Measurements from ENCODE around the gene EGFL7.

EGFL7 gene

DNA sequence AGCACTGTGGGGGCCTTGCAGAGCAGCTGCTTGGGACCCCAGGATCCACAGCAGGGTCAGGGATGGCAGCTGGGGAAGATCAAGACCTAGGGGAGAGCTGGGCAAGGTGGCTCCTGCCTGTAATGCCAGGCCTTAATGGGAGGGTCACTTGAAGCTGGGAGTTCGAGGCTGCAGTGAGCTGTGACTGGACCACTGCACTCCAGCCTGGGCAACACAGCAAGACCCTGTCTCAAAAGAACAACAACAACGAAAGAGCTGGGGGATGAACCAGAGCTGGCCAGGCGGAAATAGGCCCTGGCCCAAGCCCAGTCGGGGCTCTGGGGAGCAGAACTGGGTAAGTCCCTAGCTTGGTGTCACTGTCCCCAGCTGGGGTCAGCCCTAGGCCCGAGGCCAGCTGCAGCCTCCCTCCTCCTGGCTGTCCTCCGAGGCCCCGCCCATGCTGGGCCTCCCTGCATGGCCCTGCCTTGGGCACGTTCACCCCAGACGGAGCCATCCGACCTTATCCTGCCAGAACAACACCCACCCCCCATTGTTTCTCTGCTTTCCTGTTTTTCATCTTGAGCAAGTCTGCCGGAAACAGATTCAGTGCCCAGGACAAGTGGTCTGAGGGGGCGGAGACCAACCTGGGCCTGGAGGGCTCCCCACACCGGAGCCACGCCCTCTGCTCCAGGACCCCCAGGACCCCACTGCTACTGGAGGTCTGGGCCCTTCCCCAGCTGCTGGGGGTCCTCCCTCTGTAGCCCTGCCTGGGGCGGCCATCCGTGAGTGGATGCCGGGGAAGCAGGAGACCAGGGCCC, 51.6 kb downstream of the EGFL7 start:
- no peak for DNase-seq (ENCODE audit: low read depth in 1 of 2, low spot score in 1 of 2)

DNA sequence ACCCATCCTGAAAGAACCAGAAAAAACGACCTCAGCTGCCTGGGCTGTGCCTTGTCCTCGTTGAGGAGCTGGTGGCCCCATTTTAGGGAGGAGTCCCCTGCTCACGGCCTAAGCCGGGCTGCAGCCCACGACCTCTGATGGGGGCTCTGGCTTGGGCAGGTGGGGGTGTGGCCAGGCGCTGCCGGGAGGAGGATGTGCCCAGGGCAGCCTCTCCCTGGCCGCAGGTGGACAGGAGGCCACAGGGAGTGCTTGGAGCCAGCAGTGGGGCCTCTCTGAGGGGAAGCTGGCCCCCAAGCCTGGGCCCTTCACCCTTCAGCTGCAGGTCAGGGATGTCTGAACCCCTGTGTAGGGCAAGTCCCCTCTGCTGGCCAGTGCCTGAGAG, 52.2 kb downstream of the EGFL7 start:
- DNase-seq (ENCODE audit: low read depth in 1 of 2, low spot score in 1 of 2): no peak

DNA sequence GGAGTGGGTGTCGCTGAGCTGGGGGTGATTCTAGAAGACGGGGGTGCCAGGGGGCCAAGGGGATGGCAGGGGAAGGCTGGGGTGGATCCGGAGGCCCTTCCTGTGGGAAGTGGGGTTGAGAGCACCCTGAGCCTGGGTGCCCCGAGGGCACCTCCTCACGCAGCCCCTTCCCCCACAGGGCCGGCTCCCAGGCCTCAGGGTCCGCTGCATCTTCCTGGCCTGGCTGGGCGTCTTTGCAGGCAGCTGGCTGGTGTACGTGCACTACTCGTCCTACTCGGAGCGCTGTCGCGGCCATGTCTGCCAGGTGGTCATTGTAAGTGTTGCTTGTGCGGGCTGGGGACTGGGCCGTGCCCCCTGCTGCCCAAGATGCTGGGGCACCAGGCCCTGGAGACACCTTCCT, 54.7 kb downstream of the EGFL7 start:
- no peak for DNase-seq (ENCODE audit: low read depth in 1 of 2, low spot score in 1 of 2)

DNA sequence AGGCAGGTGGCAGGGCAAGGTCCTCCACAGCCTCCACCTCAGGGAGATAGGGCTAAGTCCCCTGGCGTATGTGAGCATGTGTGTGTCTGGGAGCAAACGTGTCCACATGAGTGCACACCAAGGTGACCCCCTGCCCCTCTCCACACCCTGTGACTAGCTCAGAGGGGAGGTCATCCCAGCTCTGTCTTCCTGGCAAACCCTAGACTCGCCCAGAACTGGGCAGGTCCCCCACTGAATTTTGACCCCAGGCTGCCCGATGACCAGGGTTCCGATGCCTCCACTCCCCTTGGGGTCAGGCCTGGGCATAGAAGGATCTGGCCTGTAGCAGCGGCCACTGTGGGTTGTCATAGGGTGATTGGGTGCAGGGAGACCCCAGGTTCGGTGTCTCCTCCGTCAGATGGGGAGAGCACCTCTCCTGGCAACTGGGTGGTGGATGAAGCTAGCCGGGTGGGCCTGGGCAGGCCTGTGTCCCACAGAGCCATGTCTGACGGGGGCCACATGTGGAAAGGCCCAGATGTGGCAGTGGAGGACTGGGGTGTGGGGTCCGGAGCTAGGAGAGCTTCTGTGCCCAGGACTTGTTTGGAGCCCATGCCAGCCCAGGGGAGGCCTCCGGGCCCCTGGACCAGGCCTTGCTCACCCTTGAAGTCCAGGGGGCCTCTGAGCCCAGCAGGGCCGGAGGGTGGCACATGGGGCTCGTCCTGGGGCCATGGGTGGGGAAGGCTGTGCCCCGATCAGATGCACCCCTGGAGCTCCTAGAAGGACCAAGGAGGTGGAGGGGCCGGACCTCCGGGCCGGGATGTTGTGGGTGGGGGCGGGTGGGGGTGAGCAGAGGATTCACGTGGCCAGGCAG, 55.9 kb downstream of the EGFL7 start:
- DNase-seq (ENCODE audit: low read depth in 1 of 2, low spot score in 1 of 2): no peak

DNA sequence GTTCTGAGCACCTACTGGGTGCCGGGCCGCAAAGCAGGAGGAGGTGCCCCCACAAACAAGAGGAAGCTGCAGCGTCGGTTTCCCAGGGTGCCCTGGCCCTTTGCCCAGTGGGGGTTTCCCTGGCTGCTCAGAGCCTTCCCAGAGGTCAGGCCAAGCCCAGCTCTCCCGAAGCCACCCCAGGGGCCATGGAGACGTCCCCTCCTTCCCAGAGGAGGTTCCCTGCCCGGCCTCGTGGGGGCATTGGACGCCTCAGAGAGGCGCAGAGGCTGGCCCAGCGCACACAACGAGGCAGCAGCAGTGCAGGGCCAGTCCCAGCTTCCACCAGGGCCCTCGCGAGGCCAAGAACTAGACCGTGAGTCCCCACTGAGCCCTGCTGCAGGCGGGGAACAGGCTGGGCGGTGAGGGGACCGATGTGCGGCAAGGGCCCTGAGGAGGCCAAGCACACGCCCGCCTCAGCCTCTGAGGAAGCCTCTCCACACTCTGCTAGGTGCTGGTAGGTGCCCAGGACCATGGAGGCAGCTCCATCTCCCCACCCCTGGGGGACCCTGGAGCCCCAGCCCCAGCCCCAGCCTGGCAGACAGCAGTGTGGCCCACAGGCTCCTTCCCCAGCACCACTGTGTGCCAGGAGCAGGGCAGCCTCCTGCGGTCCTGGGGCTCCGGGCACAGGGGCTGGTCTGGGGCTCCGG, 56.6 kb downstream of the EGFL7 start:
- no peak for DNase-seq (ENCODE audit: low read depth in 1 of 2, low spot score in 1 of 2)

DNA sequence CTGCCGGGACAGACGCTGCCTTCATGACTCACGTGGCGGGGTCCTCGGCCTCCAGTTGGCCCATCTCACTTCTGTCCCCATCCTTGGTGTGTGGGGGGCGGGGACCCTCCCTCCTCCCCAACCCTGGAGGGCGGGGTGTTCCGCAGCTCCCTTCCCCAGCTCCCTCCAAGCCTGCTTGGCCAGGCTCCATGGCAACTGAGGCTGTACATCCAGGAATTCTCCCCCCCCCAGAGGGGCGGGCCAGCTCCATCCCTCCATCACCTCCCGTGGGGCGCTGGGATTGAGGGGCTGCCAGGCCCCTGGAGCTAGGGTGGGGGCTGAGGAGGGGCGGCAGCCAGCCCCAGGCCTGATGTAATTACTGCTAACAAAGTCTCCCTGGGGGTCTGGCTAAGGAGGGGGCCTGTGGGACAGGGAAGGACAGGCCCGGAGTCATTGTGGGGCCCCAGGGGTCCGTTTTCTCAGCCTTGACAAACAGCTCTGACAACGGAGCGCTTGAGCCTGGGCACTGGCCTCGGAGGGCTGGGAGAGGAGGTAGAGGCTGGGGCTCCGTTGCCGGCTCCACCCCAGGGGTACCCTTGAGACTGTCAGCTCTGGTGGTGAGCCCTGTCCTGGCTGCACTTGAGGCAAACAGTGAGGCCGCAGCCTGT, 57.7 kb downstream of the EGFL7 start:
- no peak for DNase-seq (ENCODE audit: low read depth in 1 of 2, low spot score in 1 of 2)

DNA sequence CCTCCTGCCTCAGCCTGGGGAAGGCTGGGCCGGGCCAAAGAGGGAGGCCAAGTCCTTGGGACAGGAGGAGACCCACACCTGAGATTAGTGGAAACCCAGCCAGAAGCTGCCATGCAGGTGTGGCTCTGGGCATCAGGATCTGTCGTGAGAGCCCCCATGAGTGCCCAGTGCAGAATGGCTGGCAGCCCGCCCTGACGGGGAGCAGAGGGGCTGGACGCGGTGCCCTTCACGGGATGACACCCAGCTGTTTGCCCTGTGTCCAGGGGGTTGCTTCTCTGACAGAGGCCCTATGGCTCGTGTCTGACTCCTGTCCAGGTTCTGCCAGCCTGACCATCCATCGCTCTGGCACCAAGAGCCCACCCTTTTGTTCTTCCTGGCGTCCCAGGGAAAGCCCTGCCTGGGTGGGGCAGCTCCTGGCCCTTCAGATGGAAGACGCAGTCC, 58.2 kb downstream of the EGFL7 start:
- DNase-seq (ENCODE audit: low read depth in 1 of 2, low spot score in 1 of 2): no peak

DNA sequence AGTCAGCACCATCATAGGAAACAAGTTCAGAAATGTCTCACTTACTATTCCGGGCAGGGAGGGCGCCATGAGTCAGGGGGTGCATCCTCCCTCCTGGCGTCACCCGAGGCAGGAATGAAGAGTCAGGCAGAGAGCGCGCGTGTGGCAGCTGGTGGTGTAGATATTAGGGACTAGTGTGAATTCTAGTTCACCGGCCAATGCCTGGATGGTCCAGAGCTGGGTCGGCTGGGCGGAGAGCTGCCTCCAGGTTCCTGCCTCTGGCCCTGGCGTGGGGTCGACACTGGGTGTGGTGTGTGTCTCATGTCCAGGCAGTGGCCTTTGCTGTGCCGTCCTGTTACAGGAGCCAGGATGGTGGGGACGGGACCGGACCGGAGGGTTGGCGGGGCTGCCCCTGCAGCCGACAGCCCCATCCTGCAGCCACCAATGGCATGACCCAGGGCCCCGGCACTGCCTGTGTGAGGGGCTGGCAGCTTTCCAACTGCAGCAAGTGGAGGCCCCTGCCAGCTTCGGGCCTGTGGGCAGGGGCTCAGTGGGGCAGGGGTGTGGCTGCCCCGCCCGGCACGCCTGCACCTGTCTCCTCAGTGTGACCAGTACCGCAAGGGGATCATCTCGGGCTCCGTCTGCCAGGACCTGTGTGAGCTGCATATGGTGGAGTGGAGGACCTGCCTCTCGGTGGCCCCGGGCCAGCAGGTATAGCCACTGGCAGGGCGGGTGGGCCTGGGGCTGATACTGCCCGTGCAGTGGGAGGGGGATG, 58.8 kb downstream of the EGFL7 start:
- no peak for DNase-seq (ENCODE audit: low read depth in 1 of 2, low spot score in 1 of 2)

Data from activated T-helper 1 cell treated with anti-CD3 and anti-CD28 coated beads, Interleukin-2, amount 50 U/mL, for 16 hours (primary cell).